ENCODE measurements around the gene CD46.

CD46 gene

DNA sequence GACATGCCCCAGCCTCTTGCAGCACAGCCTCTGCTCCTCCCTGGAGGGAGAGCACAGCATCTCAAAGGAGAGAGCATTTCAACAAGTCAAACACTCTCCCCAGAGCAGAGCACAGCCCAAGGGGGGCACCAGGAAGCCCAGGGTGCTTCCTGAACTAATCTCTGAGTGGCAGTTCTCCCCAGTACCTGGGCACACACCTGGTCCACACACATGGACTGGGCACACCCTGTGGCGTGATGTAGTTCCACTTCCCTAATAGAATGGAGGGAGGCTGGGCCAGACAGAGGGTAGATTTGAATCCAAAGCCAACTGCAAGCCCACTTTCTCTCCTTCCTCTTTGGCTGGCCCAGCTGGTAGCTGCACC lies 55.5 kb downstream of the CD46 start:
- no peak overlapping the region for H3K4me3 ChIP-seq (ENCODE audit: low read depth, low read length)
- H3K4me1 ChIP-seq (ENCODE audit: control insufficient read depth in 1 of 2, insufficient read depth in 2 of 2, low read length in 2 of 2): peaks cover 2 to 7% of the 10 kb centered on the region in 2 experiments
- no peak overlapping the region for H2AFZ ChIP-seq (ENCODE audit: insufficient read depth, low read length, poor library complexity)
- no peaks in the 10 kb centered on the region for H3K79me2 ChIP-seq (ENCODE audit: control insufficient read depth, insufficient read depth, low read length, poor library complexity)
- H2BK12ac ChIP-seq (ENCODE audit: low read length): no peak overlapping the region
- H2BK5ac ChIP-seq (ENCODE audit: low read depth, low read length, poor library complexity): no peak overlapping the region
- H3K27me3 ChIP-seq (ENCODE audit: insufficient read depth, low read length): no peaks in the 10 kb centered on the region
- H3K14ac ChIP-seq (ENCODE audit: low read length): no peak overlapping the region
- no peak overlapping the region for H3K4me2 ChIP-seq (ENCODE audit: low read length)
- no peak overlapping the region for H4K91ac ChIP-seq (ENCODE audit: low read depth, low read length)
- H4K12ac ChIP-seq (ENCODE audit: low read depth, low read length): no peak overlapping the region
- no peaks in the 10 kb centered on the region for H3K36me3 ChIP-seq (ENCODE audit: control insufficient read depth in 1 of 2, insufficient read depth in 2 of 2, low read length in 2 of 2)
- no peak overlapping the region for H3K4ac ChIP-seq (ENCODE audit: low read depth, low read length)
- no peak overlapping the region for H2AK5ac ChIP-seq (ENCODE audit: low read length)
- H3K79me1 ChIP-seq (ENCODE audit: low read length): no peaks in the 10 kb centered on the region
- no peak for DNase-seq
- H3K9ac ChIP-seq (ENCODE audit: low read length): no peak overlapping the region
- WGBS (ENCODE audit: extremely low coverage, insufficient coverage, insufficient read length): no CpG with 5 or more reads among the region's 1 CpG
- H2BK120ac ChIP-seq (ENCODE audit: insufficient read depth, low read length, poor library complexity): no peak overlapping the region
- H3K18ac ChIP-seq (ENCODE audit: low read length): no peak overlapping the region
- H4K8ac ChIP-seq (ENCODE audit: low read depth, low read length): no peak overlapping the region
- H3K23ac ChIP-seq (ENCODE audit: low read length): no peak overlapping the region
- no peak overlapping the region for H3K27ac ChIP-seq (ENCODE audit: low read depth, low read length)
- H3K9me3 ChIP-seq (ENCODE audit: insufficient read depth, low read depth, low read length): no peaks in the 10 kb centered on the region

DNA sequence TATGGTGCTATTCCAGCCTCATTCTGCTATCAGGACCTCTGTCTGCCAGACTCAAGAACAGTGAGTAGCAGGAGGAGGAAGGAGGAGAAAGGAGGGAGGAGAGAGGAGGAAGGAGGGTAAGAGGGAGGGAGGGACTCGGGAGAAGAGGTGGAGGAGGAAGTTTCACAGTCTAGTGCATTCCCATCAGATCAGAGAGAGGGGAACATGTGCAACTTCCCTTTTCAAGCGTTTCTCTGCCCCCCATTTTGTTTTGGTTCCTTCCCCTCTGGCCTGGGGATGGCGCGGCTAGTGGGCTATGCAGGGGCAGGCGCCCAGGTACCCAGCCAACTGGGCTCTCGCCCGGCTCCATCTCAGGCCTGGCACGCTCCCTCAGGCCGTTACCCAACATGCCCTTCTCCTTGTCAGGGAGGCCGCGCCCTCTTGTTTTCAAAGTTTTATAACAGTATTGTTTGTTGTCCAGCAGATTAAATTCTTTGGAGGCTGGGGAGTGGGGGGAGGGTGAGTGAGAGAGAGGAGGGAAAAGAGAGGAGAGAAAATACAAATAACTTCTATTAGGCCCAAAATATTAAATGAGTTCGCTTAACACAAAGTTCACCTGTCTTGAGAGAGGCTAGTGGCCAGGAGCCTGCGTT lies 56.0 kb downstream of the CD46 start:
- Histone ChIP-seq H3K4ac (ENCODE audit: low read depth, low read length) (no peak overlapping the region), H3K4me3 (ENCODE audit: low read depth, low read length) (no peak overlapping the region), H2AK5ac (ENCODE audit: low read length) (no peak overlapping the region), H4K91ac (ENCODE audit: low read depth, low read length) (no peak overlapping the region), H3K79me1 (ENCODE audit: low read length) (no peaks in the 10 kb centered on the region), H3K27me3 (ENCODE audit: insufficient read depth, low read length) (no peaks in the 10 kb centered on the region), H2BK120ac (ENCODE audit: insufficient read depth, low read length, poor library complexity) (no peak overlapping the region), H3K4me1 (ENCODE audit: control insufficient read depth in 1 of 2, insufficient read depth in 2 of 2, low read length in 2 of 2) (peaks cover 2 to 7% of the 10 kb centered on the region in 2 experiments), H3K36me3 (ENCODE audit: control insufficient read depth in 1 of 2, insufficient read depth in 2 of 2, low read length in 2 of 2) (no peaks in the 10 kb centered on the region), H4K8ac (ENCODE audit: low read depth, low read length) (no peak overlapping the region), H3K9ac (ENCODE audit: low read length) (no peak overlapping the region), H2BK12ac (ENCODE audit: low read length) (no peak overlapping the region), H3K79me2 (ENCODE audit: control insufficient read depth, insufficient read depth, low read length, poor library complexity) (no peaks in the 10 kb centered on the region), H3K9me3 (ENCODE audit: insufficient read depth, low read depth, low read length) (no peaks in the 10 kb centered on the region), H2AFZ (ENCODE audit: insufficient read depth, low read length, poor library complexity) (no peak overlapping the region), H3K23ac (ENCODE audit: low read length) (no peak overlapping the region), H2BK5ac (ENCODE audit: low read depth, low read length, poor library complexity) (no peak overlapping the region), H3K14ac (ENCODE audit: low read length) (no peak overlapping the region), H4K12ac (ENCODE audit: low read depth, low read length) (no peak overlapping the region), H3K18ac (ENCODE audit: low read length) (no peak overlapping the region), H3K4me2 (ENCODE audit: low read length) (no peak overlapping the region), H3K27ac (ENCODE audit: low read depth, low read length) (no peak overlapping the region)
- no CpG with 5 or more reads among the region's 13 CpGs for WGBS (ENCODE audit: extremely low coverage, insufficient coverage, insufficient read length)
- no peak for DNase-seq

DNA sequence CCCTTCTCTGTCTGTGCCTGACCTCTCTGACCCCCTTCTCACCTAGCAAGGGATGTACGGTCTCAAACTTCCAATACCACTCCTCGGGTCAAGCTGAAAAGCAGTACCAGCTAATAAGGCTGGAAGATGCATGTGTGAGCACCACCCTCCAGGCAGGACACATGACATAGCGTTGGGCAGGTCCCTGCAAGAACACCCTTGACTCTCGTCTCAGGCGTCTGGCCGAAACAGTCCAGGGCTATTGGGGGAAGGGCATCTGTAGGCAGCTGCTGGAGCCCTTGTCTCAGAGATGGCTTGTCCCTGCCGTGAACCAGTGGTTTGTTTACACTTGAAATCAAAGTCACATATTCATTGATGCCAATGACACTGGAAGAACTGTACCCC lies 56.5 kb downstream of the CD46 start:
- no peak overlapping the region for H3K27ac ChIP-seq (ENCODE audit: low read depth, low read length)
- no peak overlapping the region for H4K12ac ChIP-seq (ENCODE audit: low read depth, low read length)
- no peak overlapping the region for H3K14ac ChIP-seq (ENCODE audit: low read length)
- H2BK12ac ChIP-seq (ENCODE audit: low read length): no peak overlapping the region
- no peak overlapping the region for H3K23ac ChIP-seq (ENCODE audit: low read length)
- no peak overlapping the region for H3K4me3 ChIP-seq (ENCODE audit: low read depth, low read length)
- no peak overlapping the region for H2BK5ac ChIP-seq (ENCODE audit: low read depth, low read length, poor library complexity)
- WGBS (ENCODE audit: extremely low coverage, insufficient coverage, insufficient read length): no CpG with 5 or more reads among the region's 7 CpGs
- no peaks in the 10 kb centered on the region for H3K9me3 ChIP-seq (ENCODE audit: insufficient read depth, low read depth, low read length)
- no peak overlapping the region for H3K18ac ChIP-seq (ENCODE audit: low read length)
- H2AFZ ChIP-seq (ENCODE audit: insufficient read depth, low read length, poor library complexity): no peak overlapping the region
- H4K8ac ChIP-seq (ENCODE audit: low read depth, low read length): no peak overlapping the region
- H3K9ac ChIP-seq (ENCODE audit: low read length): no peak overlapping the region
- no peaks in the 10 kb centered on the region for H3K79me1 ChIP-seq (ENCODE audit: low read length)
- H3K79me2 ChIP-seq (ENCODE audit: control insufficient read depth, insufficient read depth, low read length, poor library complexity): no peaks in the 10 kb centered on the region
- no peak overlapping the region for H4K91ac ChIP-seq (ENCODE audit: low read depth, low read length)
- no peaks in the 10 kb centered on the region for H3K27me3 ChIP-seq (ENCODE audit: insufficient read depth, low read length)
- H2AK5ac ChIP-seq (ENCODE audit: low read length): no peak overlapping the region
- H2BK120ac ChIP-seq (ENCODE audit: insufficient read depth, low read length, poor library complexity): no peak overlapping the region
- no peak overlapping the region for H3K4ac ChIP-seq (ENCODE audit: low read depth, low read length)
- no peak for DNase-seq
- no peaks in the 10 kb centered on the region for H3K36me3 ChIP-seq (ENCODE audit: control insufficient read depth in 1 of 2, insufficient read depth in 2 of 2, low read length in 2 of 2)
- H3K4me2 ChIP-seq (ENCODE audit: low read length): no peak overlapping the region
- peaks cover 2 to 7% of the 10 kb centered on the region in 2 experiments for H3K4me1 ChIP-seq (ENCODE audit: control insufficient read depth in 1 of 2, insufficient read depth in 2 of 2, low read length in 2 of 2)

DNA sequence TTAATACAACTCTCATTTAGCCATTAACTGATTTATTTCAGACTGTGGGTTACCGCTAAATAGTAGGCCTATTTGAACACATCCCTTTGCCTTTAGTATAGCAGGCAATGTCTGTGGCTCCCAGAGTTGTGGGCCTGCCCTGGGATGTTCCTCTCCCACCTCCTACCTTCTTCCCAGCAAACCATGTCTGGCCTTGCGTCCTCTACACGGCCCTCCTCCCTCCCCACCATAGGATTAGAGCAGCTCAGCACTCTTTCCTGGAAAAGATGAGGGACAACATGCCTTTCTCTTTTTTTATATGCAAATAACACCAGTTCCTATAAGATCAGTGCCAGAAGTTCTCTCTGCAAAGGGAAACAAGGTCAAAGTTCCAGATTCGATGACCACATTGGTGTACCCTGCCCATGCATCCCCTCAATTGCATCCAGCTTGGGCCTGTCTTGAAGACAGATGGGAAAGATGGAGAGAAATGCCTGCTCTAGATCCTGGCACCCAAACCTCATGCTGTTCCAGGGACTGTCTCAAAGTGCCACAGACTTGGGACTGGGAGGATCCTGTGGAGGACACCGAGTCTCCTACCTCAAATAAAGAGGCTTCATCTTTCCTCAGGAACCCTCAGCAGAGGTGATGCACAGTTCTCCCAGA lies 57.2 kb downstream of the CD46 start:
- H3K4ac ChIP-seq (ENCODE audit: low read depth, low read length): no peak overlapping the region
- no CpG with 5 or more reads among the region's 5 CpGs for WGBS (ENCODE audit: extremely low coverage, insufficient coverage, insufficient read length)

More for the DNA sequence above, 57.2 kb downstream of the CD46 start:
- H3K27me3 ChIP-seq (ENCODE audit: insufficient read depth, low read length): no peaks in the 10 kb centered on the region
- no peak overlapping the region for H3K23ac ChIP-seq (ENCODE audit: low read length)
- H3K9ac ChIP-seq (ENCODE audit: low read length): no peak overlapping the region
- no peaks in the 10 kb centered on the region for H3K79me1 ChIP-seq (ENCODE audit: low read length)
- H3K14ac ChIP-seq (ENCODE audit: low read length): no peak overlapping the region
- H2BK5ac ChIP-seq (ENCODE audit: low read depth, low read length, poor library complexity): no peak overlapping the region
- H2BK120ac ChIP-seq (ENCODE audit: insufficient read depth, low read length, poor library complexity): no peak overlapping the region
- H3K79me2 ChIP-seq (ENCODE audit: control insufficient read depth, insufficient read depth, low read length, poor library complexity): no peaks in the 10 kb centered on the region
- H2AK5ac ChIP-seq (ENCODE audit: low read length): no peak overlapping the region
- H3K36me3 ChIP-seq (ENCODE audit: control insufficient read depth in 1 of 2, insufficient read depth in 2 of 2, low read length in 2 of 2): no peaks in the 10 kb centered on the region
- no peak overlapping the region for H2AFZ ChIP-seq (ENCODE audit: insufficient read depth, low read length, poor library complexity)
- no peak overlapping the region for H4K91ac ChIP-seq (ENCODE audit: low read depth, low read length)
- H2BK12ac ChIP-seq (ENCODE audit: low read length): no peak overlapping the region
- H3K4me2 ChIP-seq (ENCODE audit: low read length): no peak overlapping the region
- no peaks in the 10 kb centered on the region for H3K9me3 ChIP-seq (ENCODE audit: insufficient read depth, low read depth, low read length)
- no peak overlapping the region for H3K4me3 ChIP-seq (ENCODE audit: low read depth, low read length)
- H3K4me1 ChIP-seq (ENCODE audit: control insufficient read depth in 1 of 2, insufficient read depth in 2 of 2, low read length in 2 of 2): peaks cover 2 to 7% of the 10 kb centered on the region in 2 experiments
- H4K12ac ChIP-seq (ENCODE audit: low read depth, low read length): no peak overlapping the region
- DNase-seq: no peak
- H4K8ac ChIP-seq (ENCODE audit: low read depth, low read length): no peak overlapping the region
- H3K18ac ChIP-seq (ENCODE audit: low read length): no peak overlapping the region
- no peak overlapping the region for H3K27ac ChIP-seq (ENCODE audit: low read depth, low read length)
